GM12878 (cell line): ENCODE results near the gene RAP1B. TPM values are rescaled to one million over a fixed set of nuclear protein-coding genes. Genes with fewer than 3 reads are reported as not detected.

Experiments used
- ATAC-seq: fragments of 200-7000 bp; cut with Tn5 transposase; 3 replicates; pipeline ENCODE4 v1.9.1; 2020; ENCODE audit warnings: mild to moderate bottlenecking, moderate library complexity
- BruUV-seq: library from RNA; stranded (reverse); fragments of 400-500 nt; replicated peaks from 2 replicates; lab custom pipeline; 2021; lab: Mats Ljungman, UMichigan
- CTCF ChIA-PET: fragments of 300-600 bp; sonication (Branson Sonifier 250); formaldehyde crosslinking; extraction: SDS; loops from one replicate; lab custom pipeline; 2021; ENCODE audit warnings: inconsistent platforms; lab: Yijun Ruan, JAX
- POLR2A ChIA-PET: fragments of 350-600 bp; formaldehyde crosslinking; extraction: SDS; loops from one replicate; lab custom pipeline; 2021; ENCODE audit warnings: inconsistent platforms; lab: Charles Lee
- RAD21 ChIA-PET: fragments of 300-600 bp; sonication (Branson Sonifier 250); formaldehyde crosslinking; loops from one replicate; lab custom pipeline; 2023; ENCODE audit warnings: antibody characterized with exemption; ENCODE audit not compliant: unreplicated experiment; lab: Charles Lee
- SMC1A ChIA-PET: fragments of 300-600 bp; sonication (Branson Sonifier 250); formaldehyde crosslinking; loops from one replicate; lab custom pipeline; 2023; ENCODE audit not compliant: unreplicated experiment, uncharacterized antibody; lab: Charles Lee
- DNase-seq: peaks from one replicate; pipeline ENCODE4 v3.0.0-alpha.2; 2011; ENCODE audit warnings: low read depth, low spot score
- FAIRE-seq: peaks from 3 replicates; lab custom pipeline; 2011; peaks lifted over from hg19 to GRCh38; lab: Jason Lieb, UNC
- H2AFZ ChIP-seq: 2 replicates; pipeline ENCODE4 v1.6.0; 2011; ENCODE audit warnings: low read depth, low read length, control low read depth; ENCODE audit not compliant: control insufficient read depth
- H3K27ac ChIP-seq: 2 replicates; pipeline ENCODE4 v1.5.1; 2011; ENCODE audit warnings: control low read depth; ENCODE audit not compliant: control insufficient read depth, insufficient read depth
- H3K27me3 ChIP-seq, 2 experiments: replicated peaks in 1 of 2; 2 replicates each; pipeline versions ENCODE4 v1.6.0 to v1.6.1; 2011; ENCODE audit warnings: low read length in 1 of 2; ENCODE audit not compliant: control insufficient read depth in 2 of 2, insufficient read depth in 2 of 2
- H3K36me3 ChIP-seq, 2 experiments: 2 replicates each; pipeline ENCODE4 v1.5.1; 2011; ENCODE audit warnings: low read length in 1 of 2; ENCODE audit not compliant: control insufficient read depth in 2 of 2, insufficient read depth in 2 of 2
- H3K4me1 ChIP-seq: 2 replicates; pipeline ENCODE4 v1.6.1; 2011; ENCODE audit warnings: mild to moderate bottlenecking, low read length, moderate library complexity, mixed read lengths; ENCODE audit not compliant: control insufficient read depth, insufficient read depth
- H3K4me2 ChIP-seq: 2 replicates; pipeline ENCODE4 v1.6.0; 2011; ENCODE audit warnings: control low read depth; ENCODE audit not compliant: control insufficient read depth, insufficient read depth
- H3K4me3 ChIP-seq: fragments of 200-600 bp; sonication (generic); 2 replicates; pipeline ENCODE4 v1.5.1; 2016
- H3K79me2 ChIP-seq: 2 replicates; pipeline ENCODE4 v1.6.0; 2011; ENCODE audit warnings: low read length; ENCODE audit not compliant: control insufficient read depth, insufficient read depth
- H3K9ac ChIP-seq: 2 replicates; pipeline ENCODE4 v1.8.0; 2011; ENCODE audit warnings: low read length, control low read depth, mixed read lengths; ENCODE audit not compliant: control insufficient read depth, insufficient read depth
- H3K9me3 ChIP-seq: replicated peaks from 3 replicates; pipeline ENCODE4 v1.5.1; 2011; ENCODE audit warnings: mild to moderate bottlenecking, low read length; ENCODE audit not compliant: control insufficient read depth, insufficient read depth
- H4K20me1 ChIP-seq: 2 replicates; pipeline ENCODE4 v1.6.0; 2011; ENCODE audit not compliant: control insufficient read depth, insufficient read depth
- CREB1 ChIP-seq: IDR thresholded peaks from 2 replicates; pipeline ENCODE4 v1.6.1; 2012; ENCODE audit warnings: low read depth, mild to moderate bottlenecking, inconsistent platforms
- ETV6 ChIP-seq, 2 experiments: fragments of 450-650 bp in 1 of 2; IDR thresholded peaks in 1 of 2; conservative IDR thresholded peaks in 1 of 2; 2 replicates each; pipeline ENCODE4 v1.6.1; 2014; ENCODE audit warnings: antibody characterized with exemption in 1 of 2, borderline replicate concordance in 1 of 2, low read depth in 1 of 2, mild to moderate bottlenecking in 1 of 2, moderate library complexity in 1 of 2
- HCFC1 ChIP-seq: fragments of 150-350 bp; IDR thresholded peaks from 2 replicates; pipeline ENCODE4 v1.6.1; 2014; ENCODE audit warnings: low read length
- HDGF ChIP-seq: fragments of 450-650 bp; IDR thresholded peaks from 2 replicates; pipeline ENCODE4 v1.6.1; 2016; ENCODE audit warnings: antibody characterized with exemption
- MEF2B ChIP-seq: fragments of 450-650 bp; IDR thresholded peaks from 2 replicates; pipeline ENCODE4 v1.6.1; 2018; ENCODE audit warnings: mild to moderate bottlenecking, moderate library complexity; ENCODE audit not compliant: partially characterized antibody, poor library complexity, severe bottlenecking
- NFIC ChIP-seq: IDR thresholded peaks from 2 replicates; pipeline ENCODE4 v1.6.1; 2012; ENCODE audit warnings: low read depth, mild to moderate bottlenecking, inconsistent platforms, low read length, moderate library complexity
- NRF1 ChIP-seq: conservative IDR thresholded peaks from 2 replicates; pipeline ENCODE4 v1.6.1; 2011; ENCODE audit warnings: mild to moderate bottlenecking, low read depth, low read length, improper control_type of control experiment
- RELA ChIP-seq: fragments of 450-650 bp; IDR thresholded peaks from 2 replicates; pipeline ENCODE4 v1.8.0; 2014; ENCODE audit warnings: borderline replicate concordance; ENCODE audit not compliant: partially characterized antibody
- SMAD1 ChIP-seq: fragments of 450-650 bp; IDR thresholded peaks from 2 replicates; pipeline ENCODE4 v1.6.1; 2018; ENCODE audit warnings: mild to moderate bottlenecking, low read depth; ENCODE audit not compliant: partially characterized antibody
- SRF ChIP-seq, 2 experiments: IDR thresholded peaks; 2 replicates each; pipeline ENCODE4 v1.6.1; 2011; ENCODE audit warnings: low read depth in 2 of 2, low read length in 2 of 2, mild to moderate bottlenecking in 1 of 2, moderate library complexity in 1 of 2
- YY1 ChIP-seq: IDR thresholded peaks from 2 replicates; pipeline ENCODE4 v1.6.1; 2011; ENCODE audit warnings: low read depth, mild to moderate bottlenecking, low read length
- ZZZ3 ChIP-seq: IDR thresholded peaks from 2 replicates; pipeline ENCODE4 v1.6.1; 2011; ENCODE audit warnings: low read depth; ENCODE audit not compliant: control insufficient read depth, insufficient read length
- WGBS: methylation state at CpG from one replicate; pipeline ENCODE4 v1.1.6; 2016; ENCODE audit warnings: low lambda C conversion rate; ENCODE audit not compliant: insufficient replicate concordance, insufficient coverage; ENCODE audit errors: missing lambda C conversion rate; 5-methylcytosine and 5-hydroxymethylcytosine counted together
- in situ Hi-C: fragments of 300-500 bp; cut with MboI; formaldehyde crosslinking; loops from 9 replicates; pipeline ENCODE4 v1.14.3; 2018; ENCODE audit warnings: mixed read lengths
- intact Hi-C: fragments of 100-400 bp; cut with micrococcal nuclease; formaldehyde crosslinking; loops from one replicate; pipeline ENCODE4 v1.14.2; 2022; ENCODE audit not compliant: unreplicated experiment
- polyA plus RNA-seq, 11 experiments: library from polyadenylated mRNA; depleted of rRNA in 4 of 11; unstranded in 6 of 11; stranded (reverse) in 5 of 11; fragments of >200 nt; fragmentation: Nextera tagmentation in 4 of 11; fragmentation: Illumina TruSeq in 1 of 11; extraction: Ambion mirVana in 4 of 11; extraction: Trizol in 1 of 11; gene quantifications; 1 replicate in 1 of 11; 2 replicates in 10 of 11; pipeline versions ENCODE4 v1.2.1 to v1.2.3, GENCODE V29; 2011 to 2016; ENCODE audit warnings: inconsistent platforms in 2 of 11, missing spikeins in 2 of 11, low read depth in 1 of 11
- total RNA-seq, 4 experiments: library from RNA; depleted of rRNA in 3 of 4; stranded (reverse); fragments of >200 nt in 3 of 4; fragmentation: Illumina TruSeq in 1 of 4; extraction: Trizol in 1 of 4; gene quantifications; 2 replicates each; pipeline versions ENCODE4 v1.2.1 to v1.2.3, GENCODE V29; 2013 to 2021
- TF ChIP-seq, protein P1 (sequence below): fragments of 150-350 bp; IDR thresholded peaks from 2 replicates; pipeline ENCODE4 v1.6.1; 2014; ENCODE audit warnings: mild to moderate bottlenecking, low read depth, low read length
- TF ChIP-seq, protein P2 (sequence below): fragments of 450-650 bp; IDR thresholded peaks from 2 replicates; pipeline ENCODE4 v1.6.1; 2017; ENCODE audit warnings: mild to moderate bottlenecking, moderate library complexity

Gene RAP1B
- total and polyA plus RNA-seq, 10 of the 15 experiments (the other 5 are each of a cell fraction or from before 2014, with no cell fraction given): 88.9 to 219 (median 127) TPM

DNA sequence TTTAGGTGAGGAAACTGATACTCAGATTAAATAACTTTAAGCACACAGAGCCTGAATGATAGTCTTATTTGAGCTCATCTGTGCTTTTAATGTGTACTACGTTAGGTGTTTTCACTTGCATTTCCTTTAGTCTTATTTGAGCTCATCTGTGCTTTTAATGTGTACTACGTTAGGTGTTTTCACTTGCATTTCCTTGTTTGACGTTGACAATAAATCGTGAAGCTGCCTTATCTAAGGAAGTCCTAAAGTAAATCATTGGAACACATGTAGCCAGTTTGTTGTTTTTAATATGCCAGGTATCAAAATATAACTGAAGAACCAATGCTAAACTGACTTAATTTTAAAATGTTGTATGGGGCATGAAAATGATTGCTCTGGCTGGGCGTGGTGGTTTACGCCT lies 2.0 kb downstream of the RAP1B start:
- ATAC-seq (peak; percentile 23), FAIRE-seq (peak; percentile 82), DNase-seq (no peak)
- RAD21 ChIA-PET: interaction anchor here (0.6 to 5.2 kb wide), 27 partner anchors 9 to 296 kb away, joined by 3 to 42 read pairs (median 4); partner anchors contain the start of genes MDM1, MDM2 and SLC35E3
- Histone ChIP-seq H4K20me1 (peaks cover 5% of the 10 kb centered on the region; the same call in 1 of the 2 replicates), H3K79me2 (peaks cover 68% of the 10 kb centered on the region), H3K36me3 (no peaks in the 10 kb centered on the region), H3K9ac (peak overlapping the region; percentile 98), H3K9me3 (no peaks in the 10 kb centered on the region), H3K4me1 (peaks cover 4% of the 10 kb centered on the region; the same call in 1 of the 2 replicates), H3K4me2 (peak overlapping the region; percentile 84), H3K27me3 (no peaks in the 10 kb centered on the region), H3K4me3 (peak overlapping the region; percentile 86), H3K27ac (peak overlapping the region; percentile 98), H2AFZ (no peak overlapping the region)
- TF ChIP-seq HCFC1 (no peak), NFIC (peak; percentile 11; the same call in 1 of the 2 replicates), NRF1 (no peak), RELA (no peak), ETV6 (conservative IDR thresholded peaks at IDR 0.05 in 1 of 2, IDR thresholded peaks at IDR 0.05 in 1 of 2; ENCODE audit: borderline replicate concordance in 1 of 2, low read depth in 1 of 2) (peak in 1 of 2 experiments; percentile 26; a peak in 1 of 4 replicates), YY1 (no peak), CREB1 (no peak), SMAD1 (peak; percentile 11), SRF (IDR thresholded peaks at IDR 0.05; ENCODE audit: low read depth in 2 of 2, low read length in 2 of 2) (no peak), ZZZ3 (no peak), HDGF (no peak), MEF2B (no peak)
- TF ChIP-seq, protein P1, sequence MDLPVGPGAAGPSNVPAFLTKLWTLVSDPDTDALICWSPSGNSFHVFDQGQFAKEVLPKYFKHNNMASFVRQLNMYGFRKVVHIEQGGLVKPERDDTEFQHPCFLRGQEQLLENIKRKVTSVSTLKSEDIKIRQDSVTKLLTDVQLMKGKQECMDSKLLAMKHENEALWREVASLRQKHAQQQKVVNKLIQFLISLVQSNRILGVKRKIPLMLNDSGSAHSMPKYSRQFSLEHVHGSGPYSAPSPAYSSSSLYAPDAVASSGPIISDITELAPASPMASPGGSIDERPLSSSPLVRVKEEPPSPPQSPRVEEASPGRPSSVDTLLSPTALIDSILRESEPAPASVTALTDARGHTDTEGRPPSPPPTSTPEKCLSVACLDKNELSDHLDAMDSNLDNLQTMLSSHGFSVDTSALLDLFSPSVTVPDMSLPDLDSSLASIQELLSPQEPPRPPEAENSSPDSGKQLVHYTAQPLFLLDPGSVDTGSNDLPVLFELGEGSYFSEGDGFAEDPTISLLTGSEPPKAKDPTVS: no peak
- TF ChIP-seq, protein P2, sequence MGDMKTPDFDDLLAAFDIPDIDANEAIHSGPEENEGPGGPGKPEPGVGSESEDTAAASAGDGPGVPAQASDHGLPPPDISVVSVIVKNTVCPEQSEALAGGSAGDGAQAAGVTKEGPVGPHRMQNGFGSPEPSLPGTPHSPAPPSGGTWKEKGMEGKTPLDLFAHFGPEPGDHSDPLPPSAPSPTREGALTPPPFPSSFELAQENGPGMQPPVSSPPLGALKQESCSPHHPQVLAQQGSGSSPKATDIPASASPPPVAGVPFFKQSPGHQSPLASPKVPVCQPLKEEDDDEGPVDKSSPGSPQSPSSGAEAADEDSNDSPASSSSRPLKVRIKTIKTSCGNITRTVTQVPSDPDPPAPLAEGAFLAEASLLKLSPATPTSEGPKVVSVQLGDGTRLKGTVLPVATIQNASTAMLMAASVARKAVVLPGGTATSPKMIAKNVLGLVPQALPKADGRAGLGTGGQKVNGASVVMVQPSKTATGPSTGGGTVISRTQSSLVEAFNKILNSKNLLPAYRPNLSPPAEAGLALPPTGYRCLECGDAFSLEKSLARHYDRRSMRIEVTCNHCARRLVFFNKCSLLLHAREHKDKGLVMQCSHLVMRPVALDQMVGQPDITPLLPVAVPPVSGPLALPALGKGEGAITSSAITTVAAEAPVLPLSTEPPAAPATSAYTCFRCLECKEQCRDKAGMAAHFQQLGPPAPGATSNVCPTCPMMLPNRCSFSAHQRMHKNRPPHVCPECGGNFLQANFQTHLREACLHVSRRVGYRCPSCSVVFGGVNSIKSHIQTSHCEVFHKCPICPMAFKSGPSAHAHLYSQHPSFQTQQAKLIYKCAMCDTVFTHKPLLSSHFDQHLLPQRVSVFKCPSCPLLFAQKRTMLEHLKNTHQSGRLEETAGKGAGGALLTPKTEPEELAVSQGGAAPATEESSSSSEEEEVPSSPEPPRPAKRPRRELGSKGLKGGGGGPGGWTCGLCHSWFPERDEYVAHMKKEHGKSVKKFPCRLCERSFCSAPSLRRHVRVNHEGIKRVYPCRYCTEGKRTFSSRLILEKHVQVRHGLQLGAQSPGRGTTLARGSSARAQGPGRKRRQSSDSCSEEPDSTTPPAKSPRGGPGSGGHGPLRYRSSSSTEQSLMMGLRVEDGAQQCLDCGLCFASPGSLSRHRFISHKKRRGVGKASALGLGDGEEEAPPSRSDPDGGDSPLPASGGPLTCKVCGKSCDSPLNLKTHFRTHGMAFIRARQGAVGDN: no peak
- POLR2A ChIA-PET: interaction anchor here (0.6 to 2.3 kb wide), 22 partner anchors 9 to 281 kb away, joined by 3 to 13 read pairs (median 4); partner anchors contain the start of genes MDM2 and SLC35E3
- whole genome bisulfite sequencing: 4% methylated on average over 6 of the region's 6 CpGs
- intact Hi-C loops: loop anchor here (2.0 to 5.0 kb wide), 3 partner anchors 165 to 248 kb away; partner anchors contain the start of gene MDM2
- BruUV-seq: no TSS peak
- CTCF ChIA-PET: interaction anchor here (0.6 to 2.1 kb wide), 6 partner anchors 9 to 253 kb away, joined by 3 to 11 read pairs (median 5); no protein-coding TSS in a partner anchor
- in situ Hi-C loops: loop anchor here (25.0 kb wide), 1 partner anchor 250 kb away; no protein-coding TSS in a partner anchor
- SMC1A ChIA-PET: interaction anchor here (0.9 to 5.9 kb wide), 22 partner anchors 11 to 257 kb away, joined by 3 to 53 read pairs (median 6); partner anchors contain the start of gene MDM2
